Breast epithelium (tissue), 3 donors: ENCODE results near the gene KITLG.

ENCODE experiments used
- POLR2A ChIP-seq: fragments of 450-650 bp; IDR thresholded peaks from one replicate; pipeline ENCODE4 v1.6.1; 2016; ENCODE audit warnings: antibody characterized with exemption, mild to moderate bottlenecking, moderate library complexity
- POLR2AphosphoS5 ChIP-seq, 3 donors: sonication (generic); formaldehyde crosslinking; IDR thresholded peaks; one replicate each; pipeline ENCODE4 v1.6.1; 2017; ENCODE audit warnings: antibody characterized with exemption in 3 of 3
- TF ChIP-seq, protein P1 (sequence below), 3 donors: fragments of 450-650 bp; IDR thresholded peaks; one replicate each; pipeline ENCODE4 v1.5.1; 2016 to 2017; ENCODE audit warnings: antibody characterized with exemption in 3 of 3, mild to moderate bottlenecking in 3 of 3, moderate library complexity in 3 of 3

DNA sequence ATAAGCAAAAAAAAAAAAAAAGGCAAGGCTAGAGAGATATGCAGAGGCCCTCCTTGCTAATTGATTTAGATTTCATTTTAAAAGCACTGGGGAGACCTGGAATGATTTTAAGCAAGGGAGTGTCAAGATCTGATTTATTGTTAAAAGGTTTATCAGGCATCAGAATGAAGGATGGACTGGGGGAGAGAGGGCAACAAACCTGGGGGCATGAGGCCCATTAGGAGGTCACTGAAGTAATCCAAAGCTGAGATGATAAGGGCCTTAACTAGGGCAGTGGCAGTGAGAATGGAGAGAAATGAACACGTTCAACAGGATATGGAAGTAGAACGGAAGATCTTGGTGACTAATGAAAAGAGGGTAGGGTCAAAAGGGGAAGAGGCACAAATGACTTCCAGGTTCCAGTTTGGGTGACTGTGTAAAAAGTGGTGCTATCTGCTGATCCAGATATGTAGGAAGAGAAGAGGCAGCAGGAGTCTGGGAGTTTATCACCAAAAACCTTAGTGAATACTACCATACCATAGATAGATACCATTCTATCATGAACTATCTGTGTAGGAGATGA is 24.0 kb downstream of the KITLG start:
- TF ChIP-seq, protein P1, sequence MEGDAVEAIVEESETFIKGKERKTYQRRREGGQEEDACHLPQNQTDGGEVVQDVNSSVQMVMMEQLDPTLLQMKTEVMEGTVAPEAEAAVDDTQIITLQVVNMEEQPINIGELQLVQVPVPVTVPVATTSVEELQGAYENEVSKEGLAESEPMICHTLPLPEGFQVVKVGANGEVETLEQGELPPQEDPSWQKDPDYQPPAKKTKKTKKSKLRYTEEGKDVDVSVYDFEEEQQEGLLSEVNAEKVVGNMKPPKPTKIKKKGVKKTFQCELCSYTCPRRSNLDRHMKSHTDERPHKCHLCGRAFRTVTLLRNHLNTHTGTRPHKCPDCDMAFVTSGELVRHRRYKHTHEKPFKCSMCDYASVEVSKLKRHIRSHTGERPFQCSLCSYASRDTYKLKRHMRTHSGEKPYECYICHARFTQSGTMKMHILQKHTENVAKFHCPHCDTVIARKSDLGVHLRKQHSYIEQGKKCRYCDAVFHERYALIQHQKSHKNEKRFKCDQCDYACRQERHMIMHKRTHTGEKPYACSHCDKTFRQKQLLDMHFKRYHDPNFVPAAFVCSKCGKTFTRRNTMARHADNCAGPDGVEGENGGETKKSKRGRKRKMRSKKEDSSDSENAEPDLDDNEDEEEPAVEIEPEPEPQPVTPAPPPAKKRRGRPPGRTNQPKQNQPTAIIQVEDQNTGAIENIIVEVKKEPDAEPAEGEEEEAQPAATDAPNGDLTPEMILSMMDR (IDR thresholded peaks at IDR 0.05), result no peak
- TF ChIP-seq POLR2A, result no peak
- TF ChIP-seq POLR2AphosphoS5 (IDR thresholded peaks at IDR 0.05), result no peak
